Measurements from ENCODE around the gene DAGLA.

GRCh38 chr11:61727401-61727811 lies 47.2 kb downstream of the DAGLA start:
- no peak for TF ChIP-seq CTCF (IDR thresholded peaks at IDR 0.05)
- TF ChIP-seq POLR2A (IDR thresholded peaks at IDR 0.05) = no peak
